GM12865 (cell line): ENCODE results near the gene REV1.
A peak's percentile ranks its signal among the peaks of the same experiment; 100 is the strongest.

ENCODE experiments used
- DNase-seq: peaks from one replicate; pipeline ENCODE4 v3.0.0; 2010; ENCODE audit warnings: low read depth
- H3K4me3 ChIP-seq: 2 replicates; pipeline ENCODE4 v1.5.1; 2011; ENCODE audit warnings: mild to moderate bottlenecking, low read depth, low read length, control low read depth
- CTCF ChIP-seq: IDR thresholded peaks from 2 replicates; pipeline ENCODE4 v1.5.1; 2011; ENCODE audit warnings: low read length, control low read depth, low read depth, inconsistent platforms; ENCODE audit not compliant: insufficient read depth; ENCODE audit errors: missing control alignments

REV1 gene

DNA sequence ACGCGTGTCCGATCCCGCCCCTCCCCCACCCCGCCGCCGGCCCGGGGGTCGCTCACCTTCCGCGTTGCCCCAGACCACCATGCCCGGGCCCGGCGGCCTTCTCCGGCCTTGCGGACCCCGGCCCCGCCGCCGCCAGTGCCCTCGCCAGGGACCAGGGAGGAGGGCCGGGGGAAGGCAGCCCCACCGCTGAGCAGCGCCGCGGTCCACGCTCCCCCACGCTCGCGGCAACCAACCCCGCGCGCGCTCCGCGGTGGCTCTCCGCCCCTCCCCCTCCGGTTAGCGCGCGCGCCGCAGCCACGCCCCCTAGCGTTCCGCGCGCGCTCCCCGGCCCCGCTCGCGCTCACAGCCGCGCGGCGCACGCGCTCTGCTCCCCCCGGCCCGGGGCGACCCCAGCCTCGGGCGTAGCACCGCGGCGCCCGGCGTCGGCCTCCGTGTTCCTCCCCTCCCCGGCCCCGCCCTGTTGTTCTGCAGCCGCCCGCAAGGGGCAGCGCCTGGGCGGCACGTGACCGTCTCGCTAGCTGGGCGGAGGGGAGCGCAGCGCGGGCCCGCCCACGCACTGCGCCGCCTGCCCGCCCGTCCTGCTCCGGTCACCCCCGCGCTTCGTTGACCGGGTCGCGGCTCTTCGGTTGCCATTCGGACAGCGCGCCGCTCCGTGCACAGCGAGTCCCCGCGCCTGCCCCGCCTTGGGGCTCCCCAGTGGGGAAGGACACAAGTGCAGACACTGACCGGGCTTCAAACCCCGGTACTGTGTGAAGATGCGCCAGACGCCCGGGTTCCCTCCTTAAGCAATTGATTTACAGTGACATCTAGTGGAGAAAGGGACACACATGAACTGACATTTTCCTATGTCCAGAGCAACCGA, at the start of gene REV1:
Gene REV1, minus strand, starts transcription at position 257 of the 862 bp plus-strand sequence. CDS start 25,042 bp downstream, outside the sequence.
- peak; percentile 97 for DNase-seq
- H3K4me3 ChIP-seq = peak within 1 kb of the TSS; percentile 99
- peak; percentile 61 for TF ChIP-seq CTCF

- H3K4me3 ChIP-seq = no peak overlapping the region
- DNase-seq = no peak
- no peak for TF ChIP-seq CTCF
Observed at GRCh38 chr2:99537910-99538485, 48.2 kb upstream of the REV1 start.

- no peak for TF ChIP-seq CTCF
- no peak overlapping the region for H3K4me3 ChIP-seq
- DNase-seq = no peak
Observed at GRCh38 chr2:99524056-99524455, 34.2 kb upstream of the REV1 start.

GRCh38 chr2:99522157-99522556, 32.3 kb upstream of the REV1 start:
- DNase-seq = no peak
- no peak overlapping the region for H3K4me3 ChIP-seq
- no peak for TF ChIP-seq CTCF

DNA sequence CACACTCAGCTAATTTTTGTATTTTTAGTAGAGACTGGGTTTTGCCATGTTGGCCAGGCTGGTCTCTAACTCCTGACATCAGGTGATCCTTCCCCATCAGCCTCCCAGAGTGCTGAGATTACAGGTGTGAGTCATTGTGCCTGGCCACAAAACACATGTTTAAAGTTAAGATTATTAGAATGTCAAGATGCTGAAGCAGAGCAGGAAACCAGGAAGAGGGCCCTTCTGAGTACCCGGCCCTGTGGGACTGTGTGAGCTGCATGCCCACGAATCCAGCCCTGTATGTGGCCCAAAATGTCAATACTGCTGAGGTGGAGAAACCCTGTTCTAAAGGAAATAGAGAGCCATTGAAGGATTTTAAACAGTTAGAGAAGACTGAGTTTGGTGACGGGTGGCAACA, 31.0 kb upstream of the REV1 start:
- H3K4me3 ChIP-seq = no peak overlapping the region
- DNase-seq = no peak
- no peak for TF ChIP-seq CTCF

DNA sequence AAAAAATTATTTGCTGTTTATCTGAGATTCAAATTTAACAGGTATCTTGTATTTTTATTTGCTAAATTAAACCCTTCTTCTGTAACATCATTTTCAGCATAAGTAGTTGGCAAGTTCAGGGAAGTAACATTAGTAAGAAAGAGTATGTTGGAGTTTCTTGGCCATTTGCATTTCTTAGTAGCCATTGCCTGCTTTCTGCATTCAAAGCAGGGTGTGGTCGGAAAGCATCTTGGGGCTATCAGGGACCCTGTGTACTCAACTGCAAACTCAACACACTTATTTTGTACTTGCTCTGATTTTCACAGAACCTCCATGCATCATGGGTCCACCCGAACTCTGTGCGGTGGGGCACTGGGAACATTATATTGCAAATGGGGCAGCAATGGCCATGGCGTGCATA, 30.4 kb upstream of the REV1 start:
- DNase-seq = no peak
- H3K4me3 ChIP-seq = no peak overlapping the region
- TF ChIP-seq CTCF = no peak

DNA sequence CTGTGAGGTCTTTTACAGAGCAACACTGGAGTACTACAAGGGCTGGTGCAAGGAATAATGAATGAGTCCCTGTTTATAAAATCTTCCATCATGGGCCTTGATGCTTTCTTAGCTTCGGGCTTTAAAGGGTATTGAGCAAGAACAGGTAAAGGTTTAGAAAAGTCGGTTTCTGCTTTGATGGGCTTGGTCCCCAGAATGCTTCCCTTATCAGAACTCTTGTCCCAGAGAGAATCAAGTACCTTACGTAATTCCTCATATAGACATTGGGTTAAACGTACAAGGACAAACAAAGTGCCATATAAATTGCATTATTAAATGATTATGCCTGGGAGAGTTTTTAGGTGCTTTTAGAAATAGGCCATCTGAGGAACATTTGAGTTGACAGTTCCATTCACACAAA, 24.5 kb upstream of the REV1 start:
- no peak overlapping the region for H3K4me3 ChIP-seq
- TF ChIP-seq CTCF = no peak
- no peak for DNase-seq
